Stimulated activated naive CD8-positive, alpha-beta T cell treated with anti-CD3 and anti-CD28 coated beads, Interleukin-15, Interleukin-2, amounts not matched to agents 100 U/mL and 50 U/mL, for 24 hours (primary cell): ENCODE results near the gene LOXHD1.

Experiments
- ATAC-seq: fragments of 150-1000 bp; cut with Tn5 transposase; one replicate; pipeline ENCODE4 v1.10.0; 2021
- DNase-seq: peaks from one replicate; pipeline ENCODE4 v3.0.0; 2021

LOXHD1 gene

GRCh38 chr18:46672062-46672970, 15.3 kb upstream of the LOXHD1 start:
- ATAC-seq (no peak), DNase-seq (no peak)

- DNase-seq (no peak), ATAC-seq (no peak)
Observed at GRCh38 chr18:46668694-46669093, 11.7 kb upstream of the LOXHD1 start.

- DNase-seq (no peak), ATAC-seq (no peak)
Observed at GRCh38 chr18:46668135-46668534, 11.1 kb upstream of the LOXHD1 start.

GRCh38 chr18:46663539-46663938, 6.5 kb upstream of the LOXHD1 start:
- ATAC-seq (no peak), DNase-seq (no peak)

- no peak for DNase-seq
- no peak for ATAC-seq
Observed at GRCh38 chr18:46660957-46661749, 4.1 kb upstream of the LOXHD1 start.

- no peak for ATAC-seq
- DNase-seq = no peak
Observed at GRCh38 chr18:46659484-46659883, 2.5 kb upstream of the LOXHD1 start.

- DNase-seq = no peak
- ATAC-seq = no peak
Observed at GRCh38 chr18:46656326-46657114, 500 bp downstream of the LOXHD1 start.

GRCh38 chr18:46652372-46652771, 4.6 kb downstream of the LOXHD1 start:
- no peak for ATAC-seq
- DNase-seq = no peak

- DNase-seq = no peak
Observed at GRCh38 chr18:46650681-46651080, 6.3 kb downstream of the LOXHD1 start.

GRCh38 chr18:46649071-46649862, 7.8 kb downstream of the LOXHD1 start:
- ATAC-seq (no peak), DNase-seq (no peak)

More at GRCh38 chr18:46650681-46651080, 6.3 kb downstream of the LOXHD1 start:
- ATAC-seq = no peak

- DNase-seq = no peak
- no peak for ATAC-seq
Observed at GRCh38 chr18:46646468-46646867, 10.6 kb downstream of the LOXHD1 start.

GRCh38 chr18:46642561-46642960, 14.5 kb downstream of the LOXHD1 start:
- ATAC-seq = no peak

GRCh38 chr18:46641917-46642316, 15.1 kb downstream of the LOXHD1 start:
- DNase-seq = no peak
- no peak for ATAC-seq

More at GRCh38 chr18:46642561-46642960, 14.5 kb downstream of the LOXHD1 start:
- no peak for DNase-seq

GRCh38 chr18:46639386-46639785, 17.6 kb downstream of the LOXHD1 start:
- DNase-seq (no peak), ATAC-seq (no peak)

- DNase-seq (no peak), ATAC-seq (no peak)
Observed at GRCh38 chr18:46636040-46636630, 20.9 kb downstream of the LOXHD1 start.

- no peak for DNase-seq
- ATAC-seq = no peak
Observed at GRCh38 chr18:46632401-46633071, 24.5 kb downstream of the LOXHD1 start.

- ATAC-seq (no peak), DNase-seq (no peak)
Observed at GRCh38 chr18:46630991-46631390, 26.0 kb downstream of the LOXHD1 start.

- ATAC-seq (peak; percentile 65), DNase-seq (peak; percentile 5)
Observed at GRCh38 chr18:46630160-46630559, 26.9 kb downstream of the LOXHD1 start.

- no peak for DNase-seq
- no peak for ATAC-seq
Observed at GRCh38 chr18:46629361-46629760, 27.7 kb downstream of the LOXHD1 start.

GRCh38 chr18:46628206-46628605, 28.8 kb downstream of the LOXHD1 start:
- ATAC-seq (no peak), DNase-seq (no peak)

GRCh38 chr18:46627136-46627535, 29.9 kb downstream of the LOXHD1 start:
- no peak for DNase-seq
- ATAC-seq = no peak
